HFFc6 (cell line): Measurements from ENCODE around the gene NRDC. TPM values are rescaled to one million over a fixed set of nuclear protein-coding genes. Genes with fewer than 3 reads are reported as not detected.

ENCODE experiments used
- DNase-seq: peaks from one replicate; pipeline ENCODE4 v3.0.0-alpha.2; 2018
- H3K27ac Mint-ChIP-seq: 2 replicates; pipeline ENCODE4 v1.8.0; 2020; ENCODE audit warnings: mild to moderate bottlenecking, mixed read lengths
- H3K27me3 Mint-ChIP-seq: 2 replicates; pipeline ENCODE4 v1.8.0; 2021; ENCODE audit warnings: mild to moderate bottlenecking, moderate library complexity, mixed read lengths; ENCODE audit not compliant: insufficient read depth
- H3K36me3 Mint-ChIP-seq: 2 replicates; pipeline ENCODE4 v1.8.0; 2021; ENCODE audit warnings: low read depth, mixed read lengths
- H3K4me1 Mint-ChIP-seq: 2 replicates; pipeline ENCODE4 v1.8.0; 2020; ENCODE audit warnings: low read depth, mixed read lengths
- H3K4me3 Mint-ChIP-seq: 2 replicates; pipeline ENCODE4 v1.8.0; 2020; ENCODE audit warnings: mild to moderate bottlenecking, moderate library complexity, mixed read lengths
- H3K9me3 Mint-ChIP-seq: 2 replicates; pipeline ENCODE4 v1.8.0; 2020; ENCODE audit warnings: mild to moderate bottlenecking, mixed read lengths
- CTCF ChIP-seq: fragments of 200-600 bp; sonication (generic); IDR thresholded peaks from 2 replicates; pipeline ENCODE4 v1.5.0; 2021; ENCODE audit warnings: antibody characterized with exemption, mild to moderate bottlenecking
- total RNA-seq, 6 experiments: library from RNA; stranded (reverse); fragmentation: NEBNext Ultra II Directional; extraction: Animal tissue kit (Norgen Biotek cat#: 25700); gene quantifications; 2 replicates in 1 of 6; 3 replicates in 5 of 6; pipeline ENCODE4 v1.2.3, GENCODE V29; 2021

Gene NRDC
- total RNA-seq, 6 experiments from 2014 or later, result 186 to 207 (median 193) TPM

GRCh38 chr1:51922040-51922439 is 43.5 kb upstream of the NRDC start:
- peaks cover 53% of the 10 kb centered on the region for H3K4me1 Mint-ChIP-seq
- H3K4me3 Mint-ChIP-seq, result no peak overlapping the region
- H3K27ac Mint-ChIP-seq, result peak overlapping the region; percentile 76
- TF ChIP-seq CTCF, result no peak
- peaks cover 3% of the 10 kb centered on the region for H3K27me3 Mint-ChIP-seq
- no peak for DNase-seq
- peaks cover 36% of the 10 kb centered on the region for H3K36me3 Mint-ChIP-seq
- no peaks in the 10 kb centered on the region for H3K9me3 Mint-ChIP-seq

GRCh38 chr1:51920130-51920529 is 41.6 kb upstream of the NRDC start:
- H3K27ac Mint-ChIP-seq, result peak overlapping the region; percentile 76
- H3K4me3 Mint-ChIP-seq, result no peak overlapping the region
- H3K9me3 Mint-ChIP-seq, result no peaks in the 10 kb centered on the region
- H3K4me1 Mint-ChIP-seq, result peaks cover 69% of the 10 kb centered on the region
- no peak for DNase-seq
- H3K27me3 Mint-ChIP-seq, result peaks cover 3% of the 10 kb centered on the region
- TF ChIP-seq CTCF, result no peak
- peaks cover 42% of the 10 kb centered on the region for H3K36me3 Mint-ChIP-seq

- Mint-ChIP-seq H3K9me3 (no peaks in the 10 kb centered on the region), H3K27me3 (peaks cover 3% of the 10 kb centered on the region), H3K36me3 (peaks cover 47% of the 10 kb centered on the region), H3K4me1 (peaks cover 74% of the 10 kb centered on the region), H3K4me3 (no peak overlapping the region), H3K27ac (peak overlapping the region; percentile 76)
- no peak for DNase-seq
- TF ChIP-seq CTCF, result no peak
These were observed 41.2 kb upstream of the NRDC start for GRCh38 chr1:51919684-51920083.

GRCh38 chr1:51916587-51917405 is 38.3 kb upstream of the NRDC start:
- H3K27me3 Mint-ChIP-seq, result peaks cover 2% of the 10 kb centered on the region; the same call in 1 of the 2 replicates
- H3K27ac Mint-ChIP-seq, result peak overlapping the region; percentile 84
- no peak for TF ChIP-seq CTCF
- peak overlapping the region; percentile 12 for H3K4me3 Mint-ChIP-seq
- H3K4me1 Mint-ChIP-seq, result peaks cover 72% of the 10 kb centered on the region
- H3K9me3 Mint-ChIP-seq, result no peaks in the 10 kb centered on the region
- DNase-seq, result peak; percentile 65
- H3K36me3 Mint-ChIP-seq, result peaks cover 62% of the 10 kb centered on the region

GRCh38 chr1:51915951-51916350 is 37.4 kb upstream of the NRDC start:
- H3K9me3 Mint-ChIP-seq, result no peaks in the 10 kb centered on the region
- peaks cover 1% of the 10 kb centered on the region; the same call in 1 of the 2 replicates for H3K27me3 Mint-ChIP-seq
- DNase-seq, result no peak
- H3K36me3 Mint-ChIP-seq, result peaks cover 56% of the 10 kb centered on the region
- no peak for TF ChIP-seq CTCF
- peak overlapping the region; percentile 84 for H3K27ac Mint-ChIP-seq
- H3K4me3 Mint-ChIP-seq, result no peak overlapping the region
- H3K4me1 Mint-ChIP-seq, result peaks cover 64% of the 10 kb centered on the region
